GM12878 (cell line): Measurements from ENCODE around the gene PLCB4. TPM values are rescaled to one million over a fixed set of nuclear protein-coding genes. Genes with fewer than 3 reads are reported as not detected.

Experiments used
- ATAC-seq: fragments of 200-7000 bp; cut with Tn5 transposase; 3 replicates; pipeline ENCODE4 v1.9.1; 2020; ENCODE audit warnings: mild to moderate bottlenecking, moderate library complexity
- BruUV-seq: library from RNA; stranded (reverse); fragments of 400-500 nt; replicated peaks from 2 replicates; lab custom pipeline; 2021; lab: Mats Ljungman, UMichigan
- CTCF ChIA-PET: fragments of 300-600 bp; sonication (Branson Sonifier 250); formaldehyde crosslinking; extraction: SDS; loops from one replicate; lab custom pipeline; 2021; ENCODE audit warnings: inconsistent platforms; lab: Yijun Ruan, JAX
- POLR2A ChIA-PET: fragments of 350-600 bp; formaldehyde crosslinking; extraction: SDS; loops from one replicate; lab custom pipeline; 2021; ENCODE audit warnings: inconsistent platforms; lab: Charles Lee
- RAD21 ChIA-PET: fragments of 300-600 bp; sonication (Branson Sonifier 250); formaldehyde crosslinking; loops from one replicate; lab custom pipeline; 2023; ENCODE audit warnings: antibody characterized with exemption; ENCODE audit not compliant: unreplicated experiment; lab: Charles Lee
- SMC1A ChIA-PET: fragments of 300-600 bp; sonication (Branson Sonifier 250); formaldehyde crosslinking; loops from one replicate; lab custom pipeline; 2023; ENCODE audit not compliant: unreplicated experiment, uncharacterized antibody; lab: Charles Lee
- DNase-seq: peaks from one replicate; pipeline ENCODE4 v3.0.0-alpha.2; 2011; ENCODE audit warnings: low read depth, low spot score
- FAIRE-seq: peaks from 3 replicates; lab custom pipeline; 2011; peaks lifted over from hg19 to GRCh38; lab: Jason Lieb, UNC
- H2AFZ ChIP-seq: 2 replicates; pipeline ENCODE4 v1.6.0; 2011; ENCODE audit warnings: low read depth, low read length, control low read depth; ENCODE audit not compliant: control insufficient read depth
- H3K27ac ChIP-seq: 2 replicates; pipeline ENCODE4 v1.5.1; 2011; ENCODE audit warnings: control low read depth; ENCODE audit not compliant: control insufficient read depth, insufficient read depth
- H3K27me3 ChIP-seq, 2 experiments: replicated peaks in 1 of 2; 2 replicates each; pipeline versions ENCODE4 v1.6.0 to v1.6.1; 2011; ENCODE audit warnings: low read length in 1 of 2; ENCODE audit not compliant: control insufficient read depth in 2 of 2, insufficient read depth in 2 of 2
- H3K36me3 ChIP-seq, 2 experiments: 2 replicates each; pipeline ENCODE4 v1.5.1; 2011; ENCODE audit warnings: low read length in 1 of 2; ENCODE audit not compliant: control insufficient read depth in 2 of 2, insufficient read depth in 2 of 2
- H3K4me1 ChIP-seq: 2 replicates; pipeline ENCODE4 v1.6.1; 2011; ENCODE audit warnings: mild to moderate bottlenecking, low read length, moderate library complexity, mixed read lengths; ENCODE audit not compliant: control insufficient read depth, insufficient read depth
- H3K4me2 ChIP-seq: 2 replicates; pipeline ENCODE4 v1.6.0; 2011; ENCODE audit warnings: control low read depth; ENCODE audit not compliant: control insufficient read depth, insufficient read depth
- H3K4me3 ChIP-seq: fragments of 200-600 bp; sonication (generic); 2 replicates; pipeline ENCODE4 v1.5.1; 2016
- H3K79me2 ChIP-seq: 2 replicates; pipeline ENCODE4 v1.6.0; 2011; ENCODE audit warnings: low read length; ENCODE audit not compliant: control insufficient read depth, insufficient read depth
- H3K9ac ChIP-seq: 2 replicates; pipeline ENCODE4 v1.8.0; 2011; ENCODE audit warnings: low read length, control low read depth, mixed read lengths; ENCODE audit not compliant: control insufficient read depth, insufficient read depth
- H3K9me3 ChIP-seq: replicated peaks from 3 replicates; pipeline ENCODE4 v1.5.1; 2011; ENCODE audit warnings: mild to moderate bottlenecking, low read length; ENCODE audit not compliant: control insufficient read depth, insufficient read depth
- H4K20me1 ChIP-seq: 2 replicates; pipeline ENCODE4 v1.6.0; 2011; ENCODE audit not compliant: control insufficient read depth, insufficient read depth
- CBX3 ChIP-seq: fragments of 200-600 bp; sonication (generic); IDR thresholded peaks from 2 replicates; pipeline ENCODE4 v1.6.1; 2016; ENCODE audit warnings: low read depth, borderline replicate concordance
- CTCF ChIP-seq, 3 experiments: IDR thresholded peaks in 2 of 3; conservative IDR thresholded peaks in 1 of 3; 2 replicates each; pipeline ENCODE4 v1.5.1; 2011; ENCODE audit warnings: low read depth in 3 of 3, low read length in 3 of 3, mild to moderate bottlenecking in 3 of 3, control low read depth in 2 of 3, moderate library complexity in 2 of 3, inconsistent platforms in 1 of 3, mixed read lengths in 1 of 3; ENCODE audit not compliant: control insufficient read depth in 2 of 3, insufficient read depth in 1 of 3; ENCODE audit errors: extremely low read depth in 1 of 3
- NR2F1 ChIP-seq: fragments of 450-650 bp; conservative IDR thresholded peaks from 2 replicates; pipeline ENCODE4 v1.6.1; 2017; ENCODE audit warnings: mild to moderate bottlenecking
- WGBS: methylation state at CpG from one replicate; pipeline ENCODE4 v1.1.6; 2016; ENCODE audit warnings: low lambda C conversion rate; ENCODE audit not compliant: insufficient replicate concordance, insufficient coverage; ENCODE audit errors: missing lambda C conversion rate; 5-methylcytosine and 5-hydroxymethylcytosine counted together
- in situ Hi-C: fragments of 300-500 bp; cut with MboI; formaldehyde crosslinking; loops from 9 replicates; pipeline ENCODE4 v1.14.3; 2018; ENCODE audit warnings: mixed read lengths
- intact Hi-C: fragments of 100-400 bp; cut with micrococcal nuclease; formaldehyde crosslinking; loops from one replicate; pipeline ENCODE4 v1.14.2; 2022; ENCODE audit not compliant: unreplicated experiment
- polyA plus RNA-seq, 11 experiments: library from polyadenylated mRNA; depleted of rRNA in 4 of 11; unstranded in 6 of 11; stranded (reverse) in 5 of 11; fragments of >200 nt; fragmentation: Nextera tagmentation in 4 of 11; fragmentation: Illumina TruSeq in 1 of 11; extraction: Ambion mirVana in 4 of 11; extraction: Trizol in 1 of 11; gene quantifications; 1 replicate in 1 of 11; 2 replicates in 10 of 11; pipeline versions ENCODE4 v1.2.1 to v1.2.3, GENCODE V29; 2011 to 2016; ENCODE audit warnings: inconsistent platforms in 2 of 11, missing spikeins in 2 of 11, low read depth in 1 of 11
- total RNA-seq, 4 experiments: library from RNA; depleted of rRNA in 3 of 4; stranded (reverse); fragments of >200 nt in 3 of 4; fragmentation: Illumina TruSeq in 1 of 4; extraction: Trizol in 1 of 4; gene quantifications; 2 replicates each; pipeline versions ENCODE4 v1.2.1 to v1.2.3, GENCODE V29; 2013 to 2021

The PLCB4 gene
- total and polyA plus RNA-seq, 10 of the 15 experiments (the other 5 are each of a cell fraction or from before 2014, with no cell fraction given): not detected

- Histone ChIP-seq H3K9ac (no peak overlapping the region), H3K4me2 (no peak overlapping the region), H3K79me2 (no peaks in the 10 kb centered on the region), H2AFZ (no peak overlapping the region), H3K27ac (no peak overlapping the region), H3K36me3 (no peaks in the 10 kb centered on the region), H3K4me1 (no peaks in the 10 kb centered on the region), H3K27me3 (no peaks in the 10 kb centered on the region), H3K4me3 (no peak overlapping the region), H3K9me3 (no peaks in the 10 kb centered on the region), H4K20me1 (no peaks in the 10 kb centered on the region)
- no peak for FAIRE-seq
- DNase-seq: no peak
- in situ Hi-C loops: no loop called here
- ChIA-PET RAD21 (no interaction called here), CTCF (no interaction called here), SMC1A (interaction anchor here (0.6 kb wide), 1 partner anchor 645 kb away, joined by 3 read pairs; no protein-coding TSS in a partner anchor), POLR2A (no interaction called here)
- TF ChIP-seq CTCF (IDR thresholded peaks at IDR 0.05 in 2 of 3, conservative IDR thresholded peaks at IDR 0.05 in 1 of 3; ENCODE audit: control insufficient read depth in 2 of 3, extremely low read depth in 1 of 3, insufficient read depth in 1 of 3, low read depth in 3 of 3, low read length in 3 of 3): no peak
- no TSS peak for BruUV-seq
- no peak for ATAC-seq
- intact Hi-C loops: no loop called here
These were observed 134.2 kb downstream of the PLCB4 start for GRCh38 chr20:9203081-9203447.

GRCh38 chr20:9204979-9205378 lies 136.1 kb downstream of the PLCB4 start:
- CTCF ChIA-PET: no interaction called here
- FAIRE-seq: no peak
- intact Hi-C loops (no loop called here), in situ Hi-C loops (no loop called here)
- ATAC-seq: no peak
- Histone ChIP-seq H3K4me2 (no peak overlapping the region), H3K9ac (no peak overlapping the region), H2AFZ (no peak overlapping the region), H3K79me2 (no peaks in the 10 kb centered on the region), H3K4me3 (no peak overlapping the region), H3K4me1 (no peaks in the 10 kb centered on the region), H3K27me3 (no peaks in the 10 kb centered on the region), H3K36me3 (no peaks in the 10 kb centered on the region), H3K27ac (no peak overlapping the region), H3K9me3 (no peaks in the 10 kb centered on the region), H4K20me1 (no peaks in the 10 kb centered on the region)
- RAD21 ChIA-PET: no interaction called here
- no peak for DNase-seq
- POLR2A ChIA-PET: no interaction called here
- no TSS peak for BruUV-seq
- no peak for TF ChIP-seq CBX3
- no peak for TF ChIP-seq NR2F1
- SMC1A ChIA-PET: no interaction called here
- 64% methylated on average over 5 of the region's 5 CpGs for WGBS
